Endodermal cell (in vitro differentiated cells): ENCODE results near the gene TANGO2. TPM values are rescaled to one million over a fixed set of nuclear protein-coding genes. Genes with fewer than 3 reads are reported as not detected.

Source experiments
- DNase-seq: peaks from one replicate; pipeline ENCODE4 v3.0.0-alpha.2; 2017
- H3K27ac ChIP-seq: 2 replicates; pipeline ENCODE4 v1.5.1; 2013; ENCODE audit warnings: mild to moderate bottlenecking, low read depth, low read length, moderate library complexity
- H3K27me3 ChIP-seq: 2 replicates; pipeline ENCODE4 v1.6.1; 2013; ENCODE audit warnings: mild to moderate bottlenecking, low read length, moderate library complexity; ENCODE audit not compliant: insufficient read depth, control insufficient read depth, poor library complexity, severe bottlenecking
- H3K36me3 ChIP-seq: 2 replicates; pipeline ENCODE4 v1.7.0; 2013; ENCODE audit warnings: mild to moderate bottlenecking, low read length, moderate library complexity; ENCODE audit not compliant: control insufficient read depth, insufficient read depth
- H3K4me1 ChIP-seq: one replicate; pipeline ENCODE4 v1.7.0; 2013; ENCODE audit warnings: low read length; ENCODE audit not compliant: control insufficient read depth, insufficient read depth
- H3K4me3 ChIP-seq: 2 replicates; pipeline ENCODE4 v1.5.1; 2013; ENCODE audit warnings: mild to moderate bottlenecking, low read length, moderate library complexity
- H3K9ac ChIP-seq: 2 replicates; pipeline ENCODE4 v1.6.1; 2013; ENCODE audit warnings: mild to moderate bottlenecking, low read length, moderate library complexity; ENCODE audit not compliant: poor library complexity, severe bottlenecking; ENCODE audit errors: extremely low read depth
- H3K9me3 ChIP-seq: 2 replicates; pipeline ENCODE4 v1.6.1; 2013; ENCODE audit warnings: mild to moderate bottlenecking, low read length, moderate library complexity; ENCODE audit not compliant: control insufficient read depth
- H3K27ac Mint-ChIP-seq: 2 replicates; pipeline ENCODE4 v1.8.0; 2020; ENCODE audit warnings: mixed read lengths
- H3K27me3 Mint-ChIP-seq: 2 replicates; pipeline ENCODE4 v1.8.0; 2021; ENCODE audit warnings: mild to moderate bottlenecking, mixed read lengths; ENCODE audit not compliant: insufficient read depth
- H3K36me3 Mint-ChIP-seq: 2 replicates; pipeline ENCODE4 v1.8.0; 2020; ENCODE audit warnings: low read depth, mixed read lengths
- H3K4me1 Mint-ChIP-seq: 2 replicates; pipeline ENCODE4 v1.8.0; 2020; ENCODE audit warnings: mixed read lengths
- H3K4me3 Mint-ChIP-seq: 2 replicates; pipeline ENCODE4 v1.8.0; 2020; ENCODE audit warnings: mild to moderate bottlenecking, moderate library complexity, mixed read lengths
- H3K9me3 Mint-ChIP-seq: 2 replicates; pipeline ENCODE4 v1.8.0; 2020; ENCODE audit warnings: mild to moderate bottlenecking, mixed read lengths
- WGBS, 2 experiments: methylation state at CpG; one replicate each; pipeline versions ENCODE4 v1.1.5 to v1.1.7; 2013; ENCODE audit warnings: missing lambda C conversion rate in 2 of 2, mixed read lengths in 1 of 2; ENCODE audit not compliant: insufficient coverage in 1 of 2, insufficient read length in 1 of 2; 5-methylcytosine and 5-hydroxymethylcytosine counted together
- total RNA-seq, 2 donors: library from RNA; stranded (reverse); fragmentation: NEBNext Ultra II Directional in 1 of 2; extraction: Animal tissue kit (Norgen Biotek cat#: 25700) in 1 of 2; gene quantifications; 2 replicates in 1 of 2; 3 replicates in 1 of 2; pipeline ENCODE4 v1.2.1, GENCODE V29; 2021
- TF ChIP-seq, protein P1 (sequence below): fragments of 200-600 bp; sonication (generic); conservative IDR thresholded peaks from 2 replicates; pipeline ENCODE4 v1.5.0; 2021; ENCODE audit warnings: antibody characterized with exemption, mild to moderate bottlenecking

The TANGO2 gene
- total RNA-seq, 2 donors from 2014 or later: 19.9 to 21.8 TPM

DNA sequence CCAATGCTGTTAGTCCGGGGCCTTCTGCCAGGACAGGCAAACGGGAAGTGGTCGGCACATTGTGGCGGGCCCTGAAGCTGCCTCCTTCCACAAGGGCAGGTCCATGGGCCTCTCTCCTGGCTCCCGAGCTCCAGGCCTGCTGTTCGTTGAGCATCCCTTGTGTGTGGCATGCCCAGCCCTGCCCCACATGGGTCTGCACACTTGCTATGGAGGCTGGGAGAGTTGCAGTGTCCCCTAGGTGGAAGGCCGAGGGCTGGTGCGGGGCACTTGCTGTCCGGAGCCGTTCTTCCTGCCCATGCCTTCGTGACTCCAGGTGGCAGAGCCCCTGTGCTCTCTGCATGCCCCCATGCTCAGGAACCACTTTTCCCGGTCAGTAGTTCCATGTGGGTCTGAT is 33.1 kb downstream of the TANGO2 start:
- no peak overlapping the region for H3K9ac ChIP-seq
- TF ChIP-seq, protein P1, sequence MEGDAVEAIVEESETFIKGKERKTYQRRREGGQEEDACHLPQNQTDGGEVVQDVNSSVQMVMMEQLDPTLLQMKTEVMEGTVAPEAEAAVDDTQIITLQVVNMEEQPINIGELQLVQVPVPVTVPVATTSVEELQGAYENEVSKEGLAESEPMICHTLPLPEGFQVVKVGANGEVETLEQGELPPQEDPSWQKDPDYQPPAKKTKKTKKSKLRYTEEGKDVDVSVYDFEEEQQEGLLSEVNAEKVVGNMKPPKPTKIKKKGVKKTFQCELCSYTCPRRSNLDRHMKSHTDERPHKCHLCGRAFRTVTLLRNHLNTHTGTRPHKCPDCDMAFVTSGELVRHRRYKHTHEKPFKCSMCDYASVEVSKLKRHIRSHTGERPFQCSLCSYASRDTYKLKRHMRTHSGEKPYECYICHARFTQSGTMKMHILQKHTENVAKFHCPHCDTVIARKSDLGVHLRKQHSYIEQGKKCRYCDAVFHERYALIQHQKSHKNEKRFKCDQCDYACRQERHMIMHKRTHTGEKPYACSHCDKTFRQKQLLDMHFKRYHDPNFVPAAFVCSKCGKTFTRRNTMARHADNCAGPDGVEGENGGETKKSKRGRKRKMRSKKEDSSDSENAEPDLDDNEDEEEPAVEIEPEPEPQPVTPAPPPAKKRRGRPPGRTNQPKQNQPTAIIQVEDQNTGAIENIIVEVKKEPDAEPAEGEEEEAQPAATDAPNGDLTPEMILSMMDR: no peak
- H3K4me1 Mint-ChIP-seq: no peaks in the 10 kb centered on the region

DNA sequence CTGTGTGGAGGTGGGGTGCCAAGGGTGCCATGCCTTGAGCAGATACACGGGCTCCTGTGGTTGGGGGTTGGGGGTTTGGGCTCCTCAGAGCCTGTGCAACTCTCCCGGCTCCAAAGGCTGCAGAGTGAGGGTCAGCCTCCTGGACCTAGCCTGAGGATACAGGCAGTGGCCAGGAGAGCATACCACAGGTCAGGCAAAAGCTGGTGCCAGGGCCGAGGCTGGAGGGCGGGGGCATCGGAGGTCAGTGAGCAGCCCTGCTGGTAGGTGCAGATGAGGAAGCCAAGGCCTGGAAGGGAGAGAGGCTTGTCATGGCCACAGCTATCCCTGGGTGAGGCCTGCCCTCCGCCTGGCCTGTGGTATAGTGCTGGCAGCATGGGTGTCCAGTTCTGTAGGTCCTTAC is 33.6 kb downstream of the TANGO2 start:
- Mint-ChIP-seq H3K9me3 (no peaks in the 10 kb centered on the region), H3K27ac (no peak overlapping the region), H3K4me3 (no peak overlapping the region), H3K27me3 (no peaks in the 10 kb centered on the region), H3K36me3 (peaks cover 23% of the 10 kb centered on the region), H3K4me1 (no peaks in the 10 kb centered on the region)
- TF ChIP-seq, protein P1: no peak
- H3K9ac ChIP-seq: no peak overlapping the region
- no peak for DNase-seq
- no peak overlapping the region for H3K27ac ChIP-seq
- no peaks in the 10 kb centered on the region for H3K9me3 ChIP-seq
- H3K36me3 ChIP-seq: peaks cover 3% of the 10 kb centered on the region
- H3K4me3 ChIP-seq: no peak overlapping the region
- H3K27me3 ChIP-seq: no peaks in the 10 kb centered on the region
- WGBS, 2 experiments: 95 to 100% methylated on average over 3 to 6 of the region's 6 CpGs
- no peaks in the 10 kb centered on the region for H3K4me1 ChIP-seq

More for the DNA sequence above, 33.1 kb downstream of the TANGO2 start:
- Mint-ChIP-seq H3K4me3 (no peak overlapping the region), H3K27ac (no peak overlapping the region), H3K9me3 (peaks cover 3% of the 10 kb centered on the region), H3K36me3 (peaks cover 26% of the 10 kb centered on the region), H3K27me3 (no peaks in the 10 kb centered on the region)
- no peak for DNase-seq
- Histone ChIP-seq H3K36me3 (peaks cover 4% of the 10 kb centered on the region), H3K9me3 (peaks cover 3% of the 10 kb centered on the region), H3K27ac (no peak overlapping the region), H3K27me3 (no peaks in the 10 kb centered on the region), H3K4me1 (no peaks in the 10 kb centered on the region), H3K4me3 (no peak overlapping the region)
- WGBS, 2 experiments: 92 to 97% methylated on average over 5 to 12 of the region's 12 CpGs

DNA sequence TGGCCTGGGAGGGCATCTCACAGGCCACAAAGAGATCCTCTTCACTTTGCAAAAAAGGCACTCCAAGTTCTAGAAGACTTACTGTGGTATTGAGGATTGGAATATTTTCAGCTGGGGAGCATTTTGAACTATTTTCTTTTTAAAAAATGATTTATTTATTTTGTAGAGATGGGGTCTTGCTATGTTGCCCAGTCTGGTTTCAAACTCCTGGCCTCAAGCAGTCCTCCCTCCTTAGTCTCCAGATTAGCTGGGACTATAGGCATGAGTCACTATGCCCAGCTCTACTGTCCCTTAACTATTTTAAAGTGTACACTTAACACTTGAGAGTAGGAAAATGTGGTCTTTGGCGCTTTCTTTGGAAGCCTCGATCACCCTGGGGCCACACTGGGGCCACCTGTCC is 34.2 kb downstream of the TANGO2 start:
- Mint-ChIP-seq H3K36me3 (peaks cover 18% of the 10 kb centered on the region), H3K27me3 (no peaks in the 10 kb centered on the region), H3K27ac (no peak overlapping the region), H3K4me3 (no peak overlapping the region), H3K9me3 (no peaks in the 10 kb centered on the region), H3K4me1 (no peaks in the 10 kb centered on the region)
- Histone ChIP-seq H3K27ac (no peak overlapping the region), H3K36me3 (peaks cover 3% of the 10 kb centered on the region), H3K4me1 (no peaks in the 10 kb centered on the region), H3K27me3 (no peaks in the 10 kb centered on the region), H3K4me3 (no peak overlapping the region), H3K9me3 (no peaks in the 10 kb centered on the region), H3K9ac (no peak overlapping the region)
- WGBS, 2 experiments: 89 to 100% methylated on average over 1 to 2 of the region's 2 CpGs
- TF ChIP-seq, protein P1: no peak
- DNase-seq: no peak
